Measurements from ENCODE around the gene KLF13. TPM values are rescaled to one million over a fixed set of nuclear protein-coding genes. Genes with fewer than 3 reads are reported as not detected.

Gene KLF13
- total RNA-seq, 1 donor from 2014 or later, result 129 TPM

DNA sequence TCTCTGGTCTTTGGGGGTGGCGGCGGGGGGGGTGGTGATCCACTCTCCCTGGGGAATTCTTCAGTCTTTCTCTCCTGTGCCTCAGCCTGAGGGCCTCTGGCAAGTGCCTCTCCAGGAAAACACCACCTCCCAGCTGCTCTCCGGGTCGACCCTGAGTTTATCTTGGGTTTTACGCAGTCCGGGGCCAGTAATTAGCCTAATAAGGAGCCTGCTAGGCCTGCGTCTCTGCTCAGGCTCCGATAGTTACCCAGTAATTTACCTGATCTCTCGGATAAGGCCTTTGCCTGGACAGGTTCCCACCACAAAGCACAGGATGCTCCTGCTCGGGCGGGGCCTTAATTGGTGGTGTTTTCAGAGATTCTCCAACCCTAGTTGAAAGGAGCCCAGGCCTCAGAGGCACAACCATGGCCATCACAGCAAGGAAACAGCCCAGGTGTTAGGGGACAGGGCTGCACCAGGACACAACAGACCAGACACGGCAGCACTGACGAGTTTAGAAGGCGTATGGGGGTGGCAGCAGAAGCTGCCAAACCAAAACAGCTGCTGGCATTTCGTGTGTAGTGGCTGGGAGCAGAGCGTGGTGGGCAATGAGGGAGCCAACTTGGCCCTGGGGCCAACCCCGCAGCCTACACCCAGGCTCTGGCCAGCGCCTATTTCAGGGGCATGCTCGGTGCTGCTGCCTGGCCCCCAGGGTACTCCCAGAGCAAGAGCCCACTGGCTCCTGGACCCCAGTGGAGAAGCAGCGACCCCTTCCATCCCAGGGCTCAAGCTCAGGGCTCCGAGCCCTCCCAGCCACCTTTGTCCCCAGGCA, 71.4 kb downstream of the KLF13 start:
- no peaks in the 10 kb centered on the region for H3K9me3 Mint-ChIP-seq
- intact Hi-C loops (cut with micrococcal nuclease), result no loop called here
- no peak overlapping the region for H3K4me3 Mint-ChIP-seq
- H3K4me1 Mint-ChIP-seq (ENCODE audit: low read depth), result peaks cover 48% of the 10 kb centered on the region
- H3K27me3 Mint-ChIP-seq (ENCODE audit: insufficient read depth), result no peaks in the 10 kb centered on the region
- DNase-seq (ENCODE audit: low spot score), result no peak
- peak overlapping the region; percentile 61 for H3K27ac Mint-ChIP-seq
- H3K36me3 Mint-ChIP-seq (ENCODE audit: low read depth), result no peaks in the 10 kb centered on the region

DNA sequence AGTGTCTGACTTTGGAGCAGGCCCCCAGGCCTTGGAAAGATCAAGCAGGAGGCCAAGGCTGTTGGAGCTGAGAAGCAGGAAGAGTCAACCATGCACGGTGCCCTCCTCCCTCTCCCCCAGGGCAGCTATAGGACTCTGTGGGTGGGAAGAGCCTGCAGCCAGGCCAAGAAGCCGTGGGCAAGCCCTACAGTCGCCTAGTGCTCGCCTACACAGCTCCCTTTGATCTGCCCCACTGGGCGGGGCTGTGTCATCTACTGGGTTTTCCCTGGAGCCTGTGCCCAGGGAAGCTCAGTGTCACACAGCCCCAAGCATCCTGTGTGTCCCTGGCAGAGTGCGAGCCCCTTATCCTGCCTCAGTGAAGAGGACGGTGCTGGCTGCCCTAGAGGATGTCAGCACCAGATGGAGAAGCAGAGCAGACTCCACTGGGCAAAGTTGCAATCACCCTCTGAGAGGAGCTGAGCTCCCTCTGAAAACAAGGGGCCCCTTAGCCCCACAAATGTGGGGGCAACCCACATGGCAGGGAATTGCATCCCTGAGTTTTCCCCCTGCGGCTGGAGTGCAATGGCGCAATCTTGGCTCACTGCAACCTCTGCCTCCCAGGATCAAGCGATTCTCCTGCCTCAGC, 72.2 kb downstream of the KLF13 start:
- intact Hi-C loops (cut with micrococcal nuclease), result no loop called here
- H3K27me3 Mint-ChIP-seq (ENCODE audit: insufficient read depth), result no peaks in the 10 kb centered on the region
- no peaks in the 10 kb centered on the region for H3K36me3 Mint-ChIP-seq (ENCODE audit: low read depth)
- H3K4me1 Mint-ChIP-seq (ENCODE audit: low read depth), result peaks cover 43% of the 10 kb centered on the region
- peak overlapping the region; percentile 5 for H3K4me3 Mint-ChIP-seq
- H3K27ac Mint-ChIP-seq, result peak overlapping the region; percentile 12
- DNase-seq (ENCODE audit: low spot score), result no peak
- no peaks in the 10 kb centered on the region for H3K9me3 Mint-ChIP-seq

DNA sequence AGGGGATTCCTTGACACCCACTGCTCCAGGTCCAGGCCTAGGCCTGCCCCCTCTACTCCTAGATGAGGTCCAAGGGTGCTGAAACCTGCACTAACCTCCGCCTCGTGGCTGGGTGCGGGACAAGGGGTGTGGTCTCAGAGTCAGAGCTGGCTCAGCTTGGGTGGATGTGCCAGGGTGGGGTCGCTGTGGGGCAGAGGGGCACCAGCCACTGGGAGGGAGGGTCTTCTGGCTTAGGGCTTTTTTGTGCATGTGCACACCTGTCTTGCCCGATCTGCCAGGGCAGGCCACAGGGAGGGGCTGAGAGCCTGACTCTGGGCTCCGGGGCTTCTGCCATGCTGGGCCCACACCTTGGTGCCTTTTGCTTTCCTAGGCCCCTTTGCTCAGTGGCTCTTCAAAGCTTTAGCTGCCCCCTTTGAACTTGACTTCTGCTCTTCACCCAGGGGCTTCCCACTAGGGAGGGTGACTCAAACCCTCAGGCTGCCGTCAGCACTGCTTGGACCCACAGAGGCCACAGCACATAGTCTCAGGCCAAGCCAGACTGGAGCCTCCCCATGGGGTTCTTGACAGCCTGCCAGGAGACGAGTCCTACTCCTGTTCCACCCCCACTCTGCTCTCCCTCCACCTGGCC, 73.0 kb downstream of the KLF13 start:
- peak overlapping the region; percentile 44 for H3K27ac Mint-ChIP-seq
- H3K9me3 Mint-ChIP-seq, result no peaks in the 10 kb centered on the region
- H3K4me1 Mint-ChIP-seq (ENCODE audit: low read depth), result peaks cover 42% of the 10 kb centered on the region
- H3K27me3 Mint-ChIP-seq (ENCODE audit: insufficient read depth), result no peaks in the 10 kb centered on the region
- DNase-seq (ENCODE audit: low spot score), result no peak
- H3K4me3 Mint-ChIP-seq, result peak overlapping the region; percentile 22
- intact Hi-C loops (cut with micrococcal nuclease), result no loop called here
- H3K36me3 Mint-ChIP-seq (ENCODE audit: low read depth), result no peaks in the 10 kb centered on the region

DNA sequence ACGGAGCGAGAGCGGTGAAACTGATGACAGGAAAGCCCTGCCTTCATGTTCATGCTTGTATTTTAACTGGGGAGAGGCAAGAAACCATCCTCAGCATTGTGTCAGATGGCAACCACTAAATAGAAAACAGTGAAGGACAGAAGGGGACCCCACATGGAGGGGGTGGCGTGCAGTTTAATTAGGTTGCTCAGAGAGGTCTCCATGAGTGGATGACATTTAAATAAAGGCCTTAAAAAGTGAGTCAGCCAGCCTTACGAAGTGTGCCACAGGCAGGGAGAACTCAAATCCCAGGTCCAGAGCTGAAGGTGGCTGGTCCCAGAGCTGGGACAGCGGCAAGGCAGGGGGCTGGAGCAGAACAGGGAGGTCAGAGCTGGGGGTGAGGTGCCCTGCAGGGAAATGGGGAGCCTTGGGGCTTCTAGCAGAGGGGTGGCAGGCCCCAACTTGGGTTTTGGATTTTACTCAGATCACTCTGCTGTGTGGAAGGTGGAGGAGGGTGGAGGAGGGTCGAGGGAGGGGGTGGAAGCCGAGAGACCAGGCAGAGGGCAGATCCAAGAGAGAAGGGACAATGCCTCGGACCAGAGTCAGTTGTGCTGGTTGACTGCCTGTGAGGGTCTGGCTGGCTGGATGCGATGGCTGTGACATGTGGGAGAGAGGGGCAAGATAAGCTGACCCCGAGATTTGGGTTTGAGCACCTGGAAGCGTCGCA, 73.7 kb downstream of the KLF13 start:
- peaks cover 50% of the 10 kb centered on the region for H3K4me1 Mint-ChIP-seq (ENCODE audit: low read depth)
- no peaks in the 10 kb centered on the region for H3K27me3 Mint-ChIP-seq (ENCODE audit: insufficient read depth)
- peak overlapping the region; percentile 44 for H3K27ac Mint-ChIP-seq
- peaks cover 2% of the 10 kb centered on the region for H3K36me3 Mint-ChIP-seq (ENCODE audit: low read depth)
- H3K4me3 Mint-ChIP-seq, result peak overlapping the region; percentile 22
- DNase-seq (ENCODE audit: low spot score), result no peak
- intact Hi-C loops (cut with micrococcal nuclease), result no loop called here
- H3K9me3 Mint-ChIP-seq, result no peaks in the 10 kb centered on the region

GRCh38 chr15:31401282-31401681, 74.6 kb downstream of the KLF13 start:
- Mint-ChIP-seq H3K27ac (no peak overlapping the region), H3K4me3 (no peak overlapping the region), H3K27me3 (ENCODE audit: insufficient read depth) (no peaks in the 10 kb centered on the region), H3K9me3 (peaks cover 4% of the 10 kb centered on the region), H3K4me1 (ENCODE audit: low read depth) (peaks cover 57% of the 10 kb centered on the region), H3K36me3 (ENCODE audit: low read depth) (peaks cover 6% of the 10 kb centered on the region)
- intact Hi-C loops (cut with micrococcal nuclease), result no loop called here
- DNase-seq (ENCODE audit: low spot score), result no peak

DNA sequence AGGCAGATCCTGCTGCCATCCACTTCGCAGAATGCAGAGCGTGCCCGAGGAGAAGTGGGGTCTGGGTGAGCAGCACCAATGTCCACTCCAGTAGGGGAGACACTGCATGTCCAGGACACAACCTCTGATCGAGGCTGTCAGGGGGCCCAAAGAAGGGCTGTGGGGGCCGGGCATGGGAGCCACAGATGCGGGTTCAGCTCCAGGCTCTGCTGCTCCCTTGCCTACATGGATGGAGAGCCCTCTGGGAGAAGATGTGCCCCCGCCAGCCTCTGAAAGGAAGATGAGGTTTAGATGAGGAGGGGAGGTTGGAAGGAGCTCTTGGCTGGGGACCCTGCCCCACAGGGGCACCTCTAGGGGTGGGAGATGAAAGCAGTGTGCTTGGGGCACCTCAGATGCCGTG, 75.4 kb downstream of the KLF13 start:
- Mint-ChIP-seq H3K4me3 (no peak overlapping the region), H3K4me1 (ENCODE audit: low read depth) (peaks cover 57% of the 10 kb centered on the region), H3K36me3 (ENCODE audit: low read depth) (peaks cover 6% of the 10 kb centered on the region), H3K27me3 (ENCODE audit: insufficient read depth) (no peaks in the 10 kb centered on the region), H3K9me3 (peaks cover 9% of the 10 kb centered on the region), H3K27ac (no peak overlapping the region)
- intact Hi-C loops (cut with micrococcal nuclease), result no loop called here
- no peak for DNase-seq (ENCODE audit: low spot score)

- intact Hi-C loops (cut with micrococcal nuclease), result no loop called here
- Mint-ChIP-seq H3K27me3 (ENCODE audit: insufficient read depth) (no peaks in the 10 kb centered on the region), H3K27ac (no peak overlapping the region), H3K4me1 (ENCODE audit: low read depth) (peaks cover 54% of the 10 kb centered on the region), H3K4me3 (no peak overlapping the region), H3K36me3 (ENCODE audit: low read depth) (peaks cover 8% of the 10 kb centered on the region), H3K9me3 (peaks cover 14% of the 10 kb centered on the region)
- no peak for DNase-seq (ENCODE audit: low spot score)
These were observed 75.9 kb downstream of the KLF13 start for GRCh38 chr15:31402511-31403056.

DNA sequence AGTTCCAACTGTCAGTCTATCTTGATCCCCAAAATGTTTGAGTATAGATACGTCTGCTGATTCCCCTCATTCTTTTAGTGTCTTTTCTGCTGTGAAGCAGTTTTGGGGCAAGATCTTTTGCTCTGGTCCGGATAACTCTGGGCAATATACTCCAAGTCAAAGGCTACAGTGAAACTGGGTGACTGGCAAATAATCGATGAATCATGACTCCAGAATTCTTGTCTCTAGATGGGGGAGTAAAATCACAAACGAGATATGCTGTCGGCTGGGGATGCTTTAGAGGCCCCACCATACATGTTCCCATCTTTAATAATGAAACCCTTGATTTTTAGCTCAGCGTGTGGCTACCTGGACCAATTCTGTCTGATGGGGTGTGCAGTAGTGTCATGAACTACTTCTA, 76.5 kb downstream of the KLF13 start:
- no peaks in the 10 kb centered on the region for H3K27me3 Mint-ChIP-seq (ENCODE audit: insufficient read depth)
- peaks cover 49% of the 10 kb centered on the region for H3K4me1 Mint-ChIP-seq (ENCODE audit: low read depth)
- intact Hi-C loops (cut with micrococcal nuclease), result no loop called here
- H3K36me3 Mint-ChIP-seq (ENCODE audit: low read depth), result peaks cover 8% of the 10 kb centered on the region
- peaks cover 17% of the 10 kb centered on the region for H3K9me3 Mint-ChIP-seq
- DNase-seq (ENCODE audit: low spot score), result no peak
- no peak overlapping the region for H3K27ac Mint-ChIP-seq
- H3K4me3 Mint-ChIP-seq, result no peak overlapping the region

DNA sequence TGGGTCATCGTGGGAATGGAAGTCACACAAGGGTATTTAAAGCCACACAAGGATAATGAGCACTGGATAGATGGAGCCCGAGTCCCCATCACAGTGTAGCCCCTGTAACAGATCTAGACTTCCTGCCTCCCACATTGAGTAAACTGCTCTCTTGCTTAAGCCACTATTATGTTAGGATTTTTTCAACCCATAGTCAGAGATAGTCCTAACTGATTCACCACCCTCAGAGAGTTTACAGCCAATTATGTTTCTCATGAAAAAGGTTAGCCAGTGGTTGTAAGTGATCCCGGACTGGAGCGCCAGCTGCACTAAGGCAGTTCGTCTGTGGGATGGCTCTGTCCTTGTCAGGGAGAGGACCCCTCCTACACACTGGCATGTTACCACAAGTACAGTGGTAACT, 77.0 kb downstream of the KLF13 start:
- H3K4me1 Mint-ChIP-seq (ENCODE audit: low read depth), result peaks cover 44% of the 10 kb centered on the region
- peaks cover 2% of the 10 kb centered on the region for H3K27me3 Mint-ChIP-seq (ENCODE audit: insufficient read depth)
- H3K27ac Mint-ChIP-seq, result no peak overlapping the region

DNA sequence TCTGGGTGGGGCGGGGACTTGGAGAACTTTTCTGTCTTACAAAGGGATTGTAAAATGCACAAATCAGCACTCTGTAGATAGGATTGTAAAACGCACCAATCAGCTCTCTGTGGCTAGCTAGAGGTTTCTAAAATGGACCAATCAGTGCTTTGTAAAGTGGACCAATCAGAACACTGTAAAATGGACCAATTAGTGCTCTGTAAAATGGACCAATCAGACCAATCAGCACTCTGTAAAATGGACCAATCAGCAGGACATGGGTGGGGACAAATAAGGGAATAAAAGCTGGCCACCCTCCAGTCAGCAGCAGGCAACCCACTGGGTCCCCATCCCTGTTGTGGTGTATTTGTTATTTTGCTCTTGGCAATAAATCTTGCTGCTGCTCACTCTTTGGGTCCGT, 77.7 kb downstream of the KLF13 start:
- H3K36me3 Mint-ChIP-seq (ENCODE audit: low read depth), result peaks cover 15% of the 10 kb centered on the region
- no peak overlapping the region for H3K4me3 Mint-ChIP-seq
- H3K27me3 Mint-ChIP-seq (ENCODE audit: insufficient read depth), result peaks cover 4% of the 10 kb centered on the region
- no peak overlapping the region for H3K27ac Mint-ChIP-seq
- intact Hi-C loops (cut with micrococcal nuclease), result no loop called here
- peaks cover 37% of the 10 kb centered on the region for H3K4me1 Mint-ChIP-seq (ENCODE audit: low read depth)
- DNase-seq (ENCODE audit: low spot score), result no peak
- peaks cover 28% of the 10 kb centered on the region for H3K9me3 Mint-ChIP-seq

More for the DNA sequence above, 77.0 kb downstream of the KLF13 start:
- no peak for DNase-seq (ENCODE audit: low spot score)
- peaks cover 22% of the 10 kb centered on the region for H3K9me3 Mint-ChIP-seq
- no peak overlapping the region for H3K4me3 Mint-ChIP-seq
- peaks cover 11% of the 10 kb centered on the region for H3K36me3 Mint-ChIP-seq (ENCODE audit: low read depth)
- intact Hi-C loops (cut with micrococcal nuclease), result no loop called here

- intact Hi-C loops (cut with micrococcal nuclease), result no loop called here
- no peak for DNase-seq (ENCODE audit: low spot score)
- Mint-ChIP-seq H3K27ac (peak overlapping the region; percentile 59), H3K4me3 (no peak overlapping the region), H3K36me3 (ENCODE audit: low read depth) (peaks cover 16% of the 10 kb centered on the region), H3K27me3 (ENCODE audit: insufficient read depth) (peaks cover 4% of the 10 kb centered on the region), H3K9me3 (peaks cover 35% of the 10 kb centered on the region), H3K4me1 (ENCODE audit: low read depth) (peaks cover 27% of the 10 kb centered on the region)
These were observed 78.7 kb downstream of the KLF13 start for GRCh38 chr15:31405200-31405920.

DNA sequence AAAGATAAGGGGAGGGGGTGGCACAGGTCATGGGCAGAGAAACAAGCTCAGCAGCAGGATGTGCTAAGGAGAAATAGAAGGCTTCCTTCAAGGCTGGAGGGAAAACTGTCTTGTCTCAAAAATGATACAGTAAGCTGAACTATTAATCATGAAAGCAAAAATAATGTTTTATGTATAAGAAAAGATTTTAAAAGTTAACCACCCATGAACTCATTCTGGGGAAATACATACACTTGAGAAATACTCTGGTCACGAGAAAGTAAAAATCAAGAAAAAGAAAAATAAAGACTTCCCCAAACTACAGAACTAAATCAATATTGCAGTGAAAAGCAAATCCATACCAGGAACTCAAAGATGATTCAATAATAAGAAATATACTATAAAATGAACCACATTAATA, 80.7 kb downstream of the KLF13 start:
- Mint-ChIP-seq H3K27me3 (ENCODE audit: insufficient read depth) (peaks cover 7% of the 10 kb centered on the region), H3K9me3 (peaks cover 39% of the 10 kb centered on the region), H3K4me1 (ENCODE audit: low read depth) (peaks cover 15% of the 10 kb centered on the region), H3K27ac (no peak overlapping the region), H3K36me3 (ENCODE audit: low read depth) (peaks cover 16% of the 10 kb centered on the region), H3K4me3 (no peak overlapping the region)
- no peak for DNase-seq (ENCODE audit: low spot score)
- intact Hi-C loops (cut with micrococcal nuclease), result no loop called here
